Measurements from ENCODE around the gene CACFD1. TPM values are rescaled to one million over a fixed set of nuclear protein-coding genes. Genes with fewer than 3 reads are reported as not detected.

The CACFD1 gene
- total and polyA plus RNA-seq, 12 donors, result 8.8 to 17.3 (median 10.8) TPM

DNA sequence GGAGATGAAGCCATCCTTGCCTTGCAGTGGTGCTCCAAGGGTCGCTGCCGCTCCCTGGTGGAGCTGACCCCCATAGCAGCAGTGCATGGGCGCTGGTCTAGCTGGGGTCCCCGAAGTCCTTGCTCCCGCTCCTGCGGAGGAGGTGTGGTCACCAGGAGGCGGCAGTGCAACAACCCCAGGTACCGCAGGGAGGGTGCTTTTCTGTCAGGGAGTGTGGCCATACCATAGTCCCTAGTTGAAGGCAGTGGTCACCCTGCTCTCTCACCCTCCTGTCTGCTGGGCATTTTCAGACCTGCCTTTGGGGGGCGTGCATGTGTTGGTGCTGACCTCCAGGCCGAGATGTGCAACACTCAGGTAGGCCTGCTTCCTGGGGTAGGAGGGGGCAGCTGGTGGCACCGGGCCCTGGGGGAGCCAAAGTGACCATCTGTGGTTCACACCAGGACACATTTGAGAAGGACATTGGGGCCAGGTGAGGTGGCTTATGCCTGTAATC is 26.4 kb upstream of the CACFD1 start:
- intact Hi-C loops (cut with DNase I), result no loop called here
- no peak overlapping the region for H3K4me3 ChIP-seq
- TF ChIP-seq, protein P1, sequence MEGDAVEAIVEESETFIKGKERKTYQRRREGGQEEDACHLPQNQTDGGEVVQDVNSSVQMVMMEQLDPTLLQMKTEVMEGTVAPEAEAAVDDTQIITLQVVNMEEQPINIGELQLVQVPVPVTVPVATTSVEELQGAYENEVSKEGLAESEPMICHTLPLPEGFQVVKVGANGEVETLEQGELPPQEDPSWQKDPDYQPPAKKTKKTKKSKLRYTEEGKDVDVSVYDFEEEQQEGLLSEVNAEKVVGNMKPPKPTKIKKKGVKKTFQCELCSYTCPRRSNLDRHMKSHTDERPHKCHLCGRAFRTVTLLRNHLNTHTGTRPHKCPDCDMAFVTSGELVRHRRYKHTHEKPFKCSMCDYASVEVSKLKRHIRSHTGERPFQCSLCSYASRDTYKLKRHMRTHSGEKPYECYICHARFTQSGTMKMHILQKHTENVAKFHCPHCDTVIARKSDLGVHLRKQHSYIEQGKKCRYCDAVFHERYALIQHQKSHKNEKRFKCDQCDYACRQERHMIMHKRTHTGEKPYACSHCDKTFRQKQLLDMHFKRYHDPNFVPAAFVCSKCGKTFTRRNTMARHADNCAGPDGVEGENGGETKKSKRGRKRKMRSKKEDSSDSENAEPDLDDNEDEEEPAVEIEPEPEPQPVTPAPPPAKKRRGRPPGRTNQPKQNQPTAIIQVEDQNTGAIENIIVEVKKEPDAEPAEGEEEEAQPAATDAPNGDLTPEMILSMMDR (IDR thresholded peaks at IDR 0.05), result no peak
- ATAC-seq (no peak), DNase-seq (no peak)
- H3K36me3 ChIP-seq, result no peaks in the 10 kb centered on the region
- H3K27ac ChIP-seq, result no peak overlapping the region
- peaks cover 0 to 13% (median 9%) of the 10 kb centered on the region in 7 donors for H3K27me3 ChIP-seq
- 88% methylated on average over 11 of the region's 11 CpGs for WGBS, 2 donors
- peaks cover 0 to 2% (median 0%) of the 10 kb centered on the region in 9 donors for H3K4me1 ChIP-seq
- H3K9me3 ChIP-seq, result no peaks in the 10 kb centered on the region

DNA sequence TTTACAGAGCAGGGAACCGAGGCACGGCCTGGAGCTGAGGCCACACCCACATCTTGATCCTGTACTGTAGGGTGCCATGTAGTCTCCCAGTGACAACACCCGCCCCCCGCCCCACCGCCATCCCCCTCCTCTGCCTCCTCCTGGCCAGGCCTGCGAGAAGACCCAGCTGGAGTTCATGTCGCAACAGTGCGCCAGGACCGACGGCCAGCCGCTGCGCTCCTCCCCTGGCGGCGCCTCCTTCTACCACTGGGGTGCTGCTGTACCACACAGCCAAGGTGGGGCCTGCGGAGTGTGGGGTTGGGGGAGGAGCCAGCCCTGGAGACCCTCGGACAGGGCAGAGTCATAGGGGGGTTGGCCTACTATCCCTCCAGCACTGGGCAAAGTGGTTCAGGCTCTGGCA is 23.1 kb upstream of the CACFD1 start:
- Histone ChIP-seq H3K27me3 (no peaks in the 10 kb centered on the region), H3K27ac (no peak overlapping the region), H3K4me3 (no peak overlapping the region), H3K36me3 (no peaks in the 10 kb centered on the region), H3K4me1 (no peaks in the 10 kb centered on the region), H3K9me3 (no peaks in the 10 kb centered on the region)
- TF ChIP-seq, protein P1 (IDR thresholded peaks at IDR 0.05), result no peak
- DNase-seq (no peak), ATAC-seq (no peak)
- whole genome bisulfite sequencing, 2 donors, result 80 to 81% methylated on average over 16 of the region's 16 CpGs
- intact Hi-C loops (cut with DNase I), result no loop called here

DNA sequence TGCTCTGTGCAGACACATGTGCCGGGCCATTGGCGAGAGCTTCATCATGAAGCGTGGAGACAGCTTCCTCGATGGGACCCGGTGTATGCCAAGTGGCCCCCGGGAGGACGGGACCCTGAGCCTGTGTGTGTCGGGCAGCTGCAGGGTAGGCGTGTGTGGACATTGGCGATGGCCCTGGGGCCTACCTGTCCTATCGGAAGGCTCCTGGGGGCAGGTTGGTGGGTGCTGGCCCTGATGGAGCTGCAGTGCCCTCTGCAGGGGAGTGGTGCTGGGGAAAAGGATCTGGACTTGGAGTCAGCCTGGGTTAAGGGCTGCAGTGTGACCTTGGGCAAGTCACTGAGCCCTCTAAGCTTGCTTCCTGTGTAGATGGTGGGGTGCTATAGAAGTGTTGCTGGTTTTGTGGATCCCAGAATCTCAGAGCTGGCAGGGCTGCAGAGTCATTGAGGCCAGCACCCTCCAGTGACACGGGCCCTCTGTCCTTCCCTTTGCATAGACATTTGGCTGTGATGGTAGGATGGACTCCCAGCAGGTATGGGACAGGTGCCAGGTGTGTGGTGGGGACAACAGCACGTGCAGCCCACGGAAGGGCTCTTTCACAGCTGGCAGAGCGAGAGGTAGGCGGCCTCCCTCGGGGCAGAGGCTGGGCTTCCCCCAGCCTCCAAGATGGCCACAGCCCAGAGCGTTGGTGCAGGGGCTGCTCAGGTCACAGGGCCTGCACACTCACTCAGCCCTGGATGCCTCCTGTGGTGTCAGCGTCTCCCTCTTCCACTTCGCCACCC is 21.8 kb upstream of the CACFD1 start:
- intact Hi-C loops (cut with DNase I), result no loop called here
- ATAC-seq (no peak), DNase-seq (no peak)
- TF ChIP-seq, protein P1 (IDR thresholded peaks at IDR 0.05), result no peak
- Histone ChIP-seq H3K36me3 (no peaks in the 10 kb centered on the region), H3K9me3 (no peaks in the 10 kb centered on the region), H3K27me3 (no peaks in the 10 kb centered on the region), H3K4me1 (no peaks in the 10 kb centered on the region), H3K4me3 (no peak overlapping the region), H3K27ac (no peak overlapping the region)
- WGBS, 2 donors, result 93 to 95% methylated on average over 20 of the region's 20 CpGs

DNA sequence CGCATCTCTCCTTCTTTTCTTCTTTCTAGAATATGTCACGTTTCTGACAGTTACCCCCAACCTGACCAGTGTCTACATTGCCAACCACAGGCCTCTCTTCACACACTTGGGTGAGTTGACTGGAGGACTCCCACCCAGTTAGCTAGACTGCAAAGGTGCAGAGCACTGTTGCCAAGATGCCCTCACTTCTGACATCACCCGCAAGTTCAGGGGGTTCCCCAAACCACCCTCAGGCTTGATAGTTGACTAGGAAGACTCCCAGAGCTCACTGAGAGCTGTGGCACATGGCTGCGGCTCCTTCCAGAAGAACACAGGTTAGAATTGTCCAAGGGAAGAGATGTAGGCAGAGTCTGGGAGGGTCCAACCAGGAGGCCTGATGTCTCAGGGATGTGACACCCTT is 20.4 kb upstream of the CACFD1 start:
- Histone ChIP-seq H3K9me3 (no peaks in the 10 kb centered on the region), H3K4me3 (no peak overlapping the region), H3K27me3 (no peaks in the 10 kb centered on the region), H3K36me3 (no peaks in the 10 kb centered on the region), H3K4me1 (no peaks in the 10 kb centered on the region), H3K27ac (no peak overlapping the region)
- ATAC-seq (no peak), DNase-seq (no peak)
- intact Hi-C loops (cut with DNase I), result no loop called here
- TF ChIP-seq, protein P1 (IDR thresholded peaks at IDR 0.05), result no peak
- 67 to 84% methylated on average over 4 of the region's 4 CpGs for WGBS, 2 donors

Data from heart right ventricle (tissue), 16 donors.